Measurements from ENCODE around the gene WDR7. TPM values are rescaled to one million over a fixed set of nuclear protein-coding genes. Genes with fewer than 3 reads are reported as not detected.

Gene WDR7
- total and polyA plus RNA-seq, 9 of the 15 experiments (the other 6 are each of a cell fraction or from before 2014, with no cell fraction given), result 1.4 to 9.4 (median 5.3) TPM

- no peak overlapping the region for H3K27ac ChIP-seq (ENCODE audit: extremely low read depth, low read depth, low read length)
- H3K9ac ChIP-seq (ENCODE audit: insufficient read depth in 1 of 2, low read depth in 2 of 2, low read length in 2 of 2), result no peak overlapping the region
- H3K4me2 ChIP-seq (ENCODE audit: insufficient read depth, low read length), result no peak overlapping the region
- no peak overlapping the region for H3K4me3 ChIP-seq
- H3K79me2 ChIP-seq (ENCODE audit: control insufficient read depth, insufficient read depth, low read length), result no peaks in the 10 kb centered on the region
- H3K27me3 ChIP-seq (ENCODE audit: control insufficient read depth in 2 of 2, insufficient read depth in 2 of 2, low read length in 2 of 2), result no peaks in the 10 kb centered on the region
- no peak for TF ChIP-seq SUPT5H (IDR thresholded peaks at IDR 0.05)
- TF ChIP-seq PYGO2 (tag; IDR thresholded peaks at IDR 0.05), result no peak
- TF ChIP-seq TFAP4 (CRISPR knock-in tag; IDR thresholded peaks at IDR 0.05; ENCODE audit: borderline replicate concordance), result no peak
- no peak for TF ChIP-seq CC2D1A (IDR thresholded peaks at IDR 0.05)
- no peak for TF ChIP-seq ETS1 (conservative IDR thresholded peaks at IDR 0.05; ENCODE audit: control insufficient read depth, low read depth, low read length)
- TF ChIP-seq ZNF274 (IDR thresholded peaks at IDR 0.05; ENCODE audit: borderline replicate concordance, low read depth, low read length), result no peak
- no peak for TF ChIP-seq ZNF398 (CRISPR knock-in tag; IDR thresholded peaks at IDR 0.05)
- no peak for TF ChIP-seq ESRRB (CRISPR knock-in tag; IDR thresholded peaks at IDR 0.05; ENCODE audit: borderline replicate concordance)
- no peak for TF ChIP-seq ZNF507 (tag; conservative IDR thresholded peaks at IDR 0.05)
- no peak for TF ChIP-seq CHD2 (IDR thresholded peaks at IDR 0.05; ENCODE audit: low read depth, low read length)
- no peak for TF ChIP-seq FOXO4 (CRISPR knock-in tag; IDR thresholded peaks at IDR 0.05)
- no peak for TF ChIP-seq ZBTB26 (CRISPR knock-in tag; IDR thresholded peaks at IDR 0.05)
- TF ChIP-seq SIN3B (IDR thresholded peaks at IDR 0.05; ENCODE audit: low read depth), result no peak
- FAIRE-seq (no peak), DNase-seq (ENCODE audit: extremely low read depth in 1 of 4, low spot score in 3 of 4) (no peak), ATAC-seq (no peak)
- no peaks in the 10 kb centered on the region for H3K4me1 ChIP-seq (replicated peaks in 1 of 2; ENCODE audit: control insufficient read depth in 2 of 2, insufficient read depth in 2 of 2, low read length in 2 of 2)
- H3K9me3 ChIP-seq (replicated peaks; ENCODE audit: control insufficient read depth, insufficient read depth, low read depth, low read length), result no peaks in the 10 kb centered on the region
- ChIA-PET POLR2A (no interaction called here), CTCF (ENCODE audit: low intra/inter-chr PET ratio) (no interaction called here)
- H4K20me1 ChIP-seq (replicated peaks; ENCODE audit: control insufficient read depth, insufficient read depth, low read length), result no peaks in the 10 kb centered on the region
- H3K36me3 ChIP-seq (ENCODE audit: control insufficient read depth, insufficient read depth, low read length), result no peaks in the 10 kb centered on the region
- no peaks in the 10 kb centered on the region for H3K9me1 ChIP-seq (ENCODE audit: control insufficient read depth, insufficient read depth, low read length)
- H2AFZ ChIP-seq (ENCODE audit: low read depth, low read length), result no peak overlapping the region
- in situ Hi-C loops (cut with MboI) (no loop called here), intact Hi-C loops (cut with micrococcal nuclease) (no loop called here)
- BruUV-seq (replicated peaks), result no TSS peak
These were observed 259.1 kb downstream of the WDR7 start for GRCh38 chr18:56910237-56910636.

All from K562 (cell line).